OCI-LY3 (cell line): ENCODE results near the gene GAL3ST2.

Experiments
- H2AFZ ChIP-seq: fragments of 200-600, 300-600 bp; shearing (Covaris generic); 2 replicates; pipeline ENCODE4 v1.6.0; 2014; ENCODE audit warnings: antibody characterized with exemption, low read depth, low read length
- H3K27ac ChIP-seq: fragments of 200-600, 300-600 bp; sonication (generic); 2 replicates; pipeline ENCODE4 v1.5.1; 2014; ENCODE audit warnings: mild to moderate bottlenecking, low read length, moderate library complexity, mixed read lengths
- H3K27me3 ChIP-seq: fragments of 200-600, 300-600 bp; sonication (generic); 2 replicates; pipeline ENCODE4 v1.6.1; 2014; ENCODE audit warnings: low read depth, low read length, mixed read lengths
- H3K36me3 ChIP-seq: fragments of 200-600, 300-600 bp; sonication (generic); replicated peaks from 2 replicates; pipeline ENCODE3; 2014; ENCODE audit warnings: low read depth, low read length, mixed read lengths
- H3K4me1 ChIP-seq: fragments of 300-600, 200-600 bp; sonication (generic); 2 replicates; pipeline ENCODE4 v1.6.1; 2014; ENCODE audit warnings: low read length, mixed read lengths
- H3K4me2 ChIP-seq: fragments of 200-600, 300-600 bp; sonication (generic); 2 replicates; pipeline ENCODE4 v1.6.1; 2014; ENCODE audit warnings: low read length, mixed read lengths
- H3K4me3 ChIP-seq: fragments of 300-600, 200-600 bp; sonication (generic); 2 replicates; pipeline ENCODE4 v1.5.1; 2014; ENCODE audit warnings: antibody characterized with exemption, mild to moderate bottlenecking, low read length, moderate library complexity
- H3K79me2 ChIP-seq: fragments of 300-600, 200-600 bp; shearing (Covaris generic); 2 replicates; pipeline ENCODE4 v1.6.1; 2014; ENCODE audit warnings: mild to moderate bottlenecking, low read length, mixed read lengths
- H3K9ac ChIP-seq: fragments of 300-600, 200-600 bp; shearing (Covaris generic); 2 replicates; pipeline ENCODE4 v1.6.0; 2014; ENCODE audit warnings: mild to moderate bottlenecking, low read length, moderate library complexity
- H3K9me3 ChIP-seq: fragments of 200-600, 300-600 bp; shearing (Covaris generic); 2 replicates; pipeline ENCODE4 v1.6.1; 2014; ENCODE audit warnings: low read length, mixed read lengths; ENCODE audit not compliant: insufficient read depth
- H4K20me1 ChIP-seq: fragments of 200-600, 300-600 bp; sonication (generic); 2 replicates; pipeline ENCODE4 v1.6.1; 2016; ENCODE audit warnings: low read length, mixed read lengths; ENCODE audit not compliant: insufficient read depth
- CTCF ChIP-seq: fragments of 200-600, 300-600 bp; sonication (generic); IDR thresholded peaks from 2 replicates; pipeline ENCODE4 v1.5.1; 2014; ENCODE audit warnings: antibody characterized with exemption, low read length, low read depth
- EZH2phosphoT487 ChIP-seq: fragments of 200-600 bp; shearing (Covaris generic); IDR thresholded peaks from 2 replicates; pipeline ENCODE4 v1.6.1; 2018; ENCODE audit warnings: antibody characterized with exemption, mixed run types, low read depth

Gene GAL3ST2

DNA sequence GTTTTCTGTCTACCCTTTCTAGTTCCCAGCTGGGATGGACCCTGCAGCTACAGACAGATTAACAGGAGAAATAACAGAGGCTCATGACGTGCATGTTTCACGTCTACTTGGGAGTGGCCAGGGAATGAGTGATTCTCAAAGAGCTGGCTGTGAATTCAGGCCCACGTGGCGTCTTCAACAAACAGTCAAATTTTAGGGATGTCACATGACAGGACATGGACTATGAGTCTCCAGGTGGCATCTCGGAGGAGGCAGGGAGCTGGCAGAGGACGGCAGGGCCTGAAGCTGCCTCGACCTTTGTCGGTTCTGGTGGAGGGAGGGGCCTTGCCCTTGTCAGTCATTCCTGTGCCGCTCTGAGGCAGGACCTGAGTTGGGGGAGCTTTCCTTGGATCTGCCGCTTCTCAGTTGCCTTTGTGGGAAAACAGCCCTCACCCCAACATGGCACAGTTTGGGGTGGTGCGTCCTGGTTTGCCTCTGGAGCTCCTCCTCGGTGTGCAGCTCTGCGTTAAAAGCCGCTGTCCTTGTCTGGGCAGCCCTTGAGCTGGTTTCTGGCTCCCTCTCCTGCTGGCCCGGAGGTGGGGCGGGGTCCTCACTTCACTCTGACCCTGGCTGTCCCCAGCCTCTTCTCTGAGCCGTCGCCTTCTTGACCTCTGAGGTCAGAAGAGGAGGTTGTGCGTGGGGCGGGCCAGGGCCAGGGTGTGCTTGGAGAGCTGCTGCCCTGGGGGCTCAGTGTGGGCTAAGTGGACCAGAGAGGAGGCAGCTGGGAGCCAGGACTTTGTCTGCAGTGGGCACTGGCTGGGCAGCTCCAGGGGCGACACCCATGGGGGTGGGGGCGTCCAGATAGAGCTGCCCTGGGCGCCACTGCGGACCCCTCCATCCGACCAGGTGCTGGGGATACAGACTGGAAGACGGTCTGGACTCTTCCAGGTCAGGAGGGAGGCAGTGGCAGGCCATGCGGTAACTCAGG lies 12.1 kb upstream of the GAL3ST2 start:
- Histone ChIP-seq H3K4me2 (no peak overlapping the region), H3K36me3 (peaks cover 13% of the 10 kb centered on the region), H4K20me1 (no peaks in the 10 kb centered on the region), H3K27me3 (no peaks in the 10 kb centered on the region), H3K79me2 (no peaks in the 10 kb centered on the region), H3K27ac (no peak overlapping the region), H3K4me1 (no peaks in the 10 kb centered on the region), H3K4me3 (no peak overlapping the region), H3K9me3 (no peaks in the 10 kb centered on the region), H2AFZ (no peak overlapping the region), H3K9ac (no peak overlapping the region)
- TF ChIP-seq CTCF (no peak), EZH2phosphoT487 (no peak)

GRCh38 chr2:241767464-241768250 lies 9.0 kb upstream of the GAL3ST2 start:
- H3K9ac ChIP-seq, result no peak overlapping the region
- no peaks in the 10 kb centered on the region for H3K36me3 ChIP-seq
- no peak overlapping the region for H3K4me2 ChIP-seq
- no peaks in the 10 kb centered on the region for H3K79me2 ChIP-seq
- no peaks in the 10 kb centered on the region for H3K27me3 ChIP-seq
- H4K20me1 ChIP-seq, result no peaks in the 10 kb centered on the region
- peaks cover 14% of the 10 kb centered on the region for H3K4me1 ChIP-seq
- no peak for TF ChIP-seq CTCF
- TF ChIP-seq EZH2phosphoT487, result no peak
- no peak overlapping the region for H3K27ac ChIP-seq
- no peaks in the 10 kb centered on the region for H3K9me3 ChIP-seq
- no peak overlapping the region for H2AFZ ChIP-seq
- no peak overlapping the region for H3K4me3 ChIP-seq

- Histone ChIP-seq H4K20me1 (no peaks in the 10 kb centered on the region), H3K79me2 (no peaks in the 10 kb centered on the region), H3K4me2 (no peak overlapping the region), H3K27me3 (no peaks in the 10 kb centered on the region), H3K27ac (no peak overlapping the region), H3K9ac (no peak overlapping the region), H3K4me3 (no peak overlapping the region), H3K36me3 (no peaks in the 10 kb centered on the region), H2AFZ (no peak overlapping the region), H3K4me1 (peaks cover 17% of the 10 kb centered on the region), H3K9me3 (no peaks in the 10 kb centered on the region)
- no peak for TF ChIP-seq CTCF
These were observed 8.3 kb upstream of the GAL3ST2 start for GRCh38 chr2:241768251-241768711.

DNA sequence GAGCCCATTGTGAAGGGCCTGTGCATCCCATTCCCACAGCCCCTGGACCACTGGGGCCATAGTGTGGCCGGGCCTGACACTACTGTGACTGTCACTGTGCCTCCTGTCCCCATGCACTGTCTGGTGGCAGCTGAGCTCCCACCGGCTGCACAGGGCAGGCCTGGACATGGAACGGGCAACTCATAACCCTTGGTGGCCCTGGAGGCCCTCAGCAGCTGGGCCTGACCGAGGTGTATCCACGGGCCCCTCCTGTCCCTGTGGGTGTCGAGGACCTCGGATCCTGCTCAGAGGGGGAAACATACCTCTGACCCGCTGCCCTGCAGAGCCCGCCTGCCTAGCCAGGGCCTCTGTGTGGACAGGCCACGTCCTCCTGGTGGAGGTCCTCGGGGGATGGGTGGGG lies 7.8 kb upstream of the GAL3ST2 start:
- TF ChIP-seq CTCF (no peak), EZH2phosphoT487 (no peak)
- no peak overlapping the region for H3K4me2 ChIP-seq
- no peaks in the 10 kb centered on the region for H3K9me3 ChIP-seq
- H4K20me1 ChIP-seq, result no peaks in the 10 kb centered on the region
- H3K9ac ChIP-seq, result no peak overlapping the region
- H3K4me1 ChIP-seq, result peaks cover 17% of the 10 kb centered on the region
- H3K36me3 ChIP-seq, result no peaks in the 10 kb centered on the region
- no peak overlapping the region for H3K27ac ChIP-seq
- H2AFZ ChIP-seq, result no peak overlapping the region
- no peaks in the 10 kb centered on the region for H3K27me3 ChIP-seq
- no peak overlapping the region for H3K4me3 ChIP-seq
- H3K79me2 ChIP-seq, result no peaks in the 10 kb centered on the region
